Measurements from ENCODE around the gene CLCF1.
A peak's percentile ranks its signal among the peaks of the same experiment; 100 is the strongest.

CLCF1 gene

DNA sequence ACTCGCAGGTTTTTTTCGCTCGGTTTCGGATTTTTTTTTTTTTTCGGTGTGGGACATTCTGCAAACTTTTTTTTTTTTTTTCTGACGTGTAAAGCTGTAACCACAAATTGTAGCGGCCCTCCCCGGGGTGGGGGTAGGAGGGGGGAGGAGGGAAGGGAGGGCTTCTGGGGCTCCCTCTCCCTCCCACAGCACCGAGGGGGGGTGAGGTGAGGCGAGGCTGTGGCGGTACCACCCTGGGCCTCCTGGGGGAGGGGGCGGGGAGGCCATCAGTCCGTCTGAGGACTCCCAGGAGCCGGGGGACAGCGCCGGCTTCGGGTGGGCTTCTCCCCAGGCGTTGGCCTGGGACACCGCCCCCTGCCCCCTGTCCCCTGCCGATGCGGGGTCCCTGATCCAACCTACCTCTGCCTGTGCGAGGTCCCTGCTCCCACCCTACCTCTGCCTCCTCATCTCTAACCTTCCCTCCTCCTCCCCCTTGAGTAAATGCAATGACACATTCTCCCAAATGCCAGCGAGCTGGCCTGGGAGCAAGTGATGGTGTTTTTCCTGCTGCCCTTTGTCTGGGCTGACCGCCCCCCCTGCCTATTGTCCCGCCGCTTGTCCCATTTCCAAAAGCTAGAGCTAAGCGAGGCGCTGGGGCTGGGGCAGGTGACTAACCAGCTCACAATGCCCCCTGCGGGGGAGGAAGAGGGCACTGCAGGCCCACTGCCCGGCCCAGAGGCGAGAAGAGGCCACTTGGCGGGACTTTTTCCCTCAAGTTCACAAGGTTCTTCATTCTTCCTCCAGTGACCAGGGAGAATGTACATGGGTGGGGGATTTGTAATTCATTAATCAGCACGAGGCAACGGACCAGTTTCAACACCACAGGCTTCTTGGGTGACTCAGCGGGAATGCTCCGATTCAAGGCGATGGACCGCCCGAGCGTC is 511 bp upstream of the CLCF1 start:
- Histone ChIP-seq H3K36me3 (replicated peaks in 1 of 2; ENCODE audit: control insufficient read depth in 2 of 2, insufficient read depth in 2 of 2, low read length in 2 of 2) (no peaks in the 10 kb centered on the region), H2AFZ (ENCODE audit: low read length) (peak overlapping the region; percentile 87), H3K9ac (ENCODE audit: low read depth, low read length, poor library complexity) (peak overlapping the region; percentile 89), H3K4ac (ENCODE audit: low read length) (no peak overlapping the region), H4K91ac (ENCODE audit: low read depth, low read length, poor library complexity) (no peak overlapping the region), H2BK120ac (ENCODE audit: low read depth, low read length) (peak overlapping the region; percentile 96), H2BK5ac (ENCODE audit: low read length) (no peak overlapping the region), H3K18ac (ENCODE audit: low read length) (peak overlapping the region; percentile 100), H3K79me1 (ENCODE audit: low read depth, low read length) (peaks cover 10% of the 10 kb centered on the region), H3K14ac (ENCODE audit: low read length) (no peak overlapping the region), H3K27me3 (ENCODE audit: control insufficient read depth in 3 of 3, insufficient read depth in 3 of 3, low read depth in 1 of 3, low read length in 3 of 3) (peaks cover 0 to 12% (median 0%) of the 10 kb centered on the region in 3 experiments), H2AK5ac (ENCODE audit: low read depth, low read length) (peak overlapping the region; percentile 75), H3K23ac (ENCODE audit: low read depth, low read length, poor library complexity) (peak overlapping the region; percentile 55), H4K8ac (ENCODE audit: low read depth, low read length) (no peak overlapping the region), H3K4me3 (ENCODE audit: low read length in 2 of 2) (peak overlapping the region; percentile 69 to 81), H3K4me1 (ENCODE audit: control insufficient read depth in 2 of 2, insufficient read depth in 1 of 2, low read depth in 1 of 2, low read length in 2 of 2) (peaks cover 40 to 49% of the 10 kb centered on the region in 2 donors), H3K9me3 (replicated peaks in 1 of 2; ENCODE audit: control insufficient read depth in 2 of 2, insufficient read depth in 1 of 2, low read depth in 1 of 2, low read length in 2 of 2) (no peaks in the 10 kb centered on the region), H3K27ac (replicated peaks; ENCODE audit: low read length) (peak overlapping the region; percentile 62), H2BK15ac (ENCODE audit: low read length) (peak overlapping the region; percentile 93), H2BK12ac (ENCODE audit: low read length) (no peak overlapping the region), H3K4me2 (ENCODE audit: insufficient read depth, low read length, poor library complexity, severe bottlenecking) (peak overlapping the region; percentile 94)
- no CpG with 5 or more reads among the region's 40 CpGs for WGBS, 2 donors (ENCODE audit: extremely low coverage in 2 of 2, insufficient read length in 2 of 2, insufficient replicate concordance in 1 of 2)
- DNase-seq (ENCODE audit: low spot score): peak; percentile 74

DNA sequence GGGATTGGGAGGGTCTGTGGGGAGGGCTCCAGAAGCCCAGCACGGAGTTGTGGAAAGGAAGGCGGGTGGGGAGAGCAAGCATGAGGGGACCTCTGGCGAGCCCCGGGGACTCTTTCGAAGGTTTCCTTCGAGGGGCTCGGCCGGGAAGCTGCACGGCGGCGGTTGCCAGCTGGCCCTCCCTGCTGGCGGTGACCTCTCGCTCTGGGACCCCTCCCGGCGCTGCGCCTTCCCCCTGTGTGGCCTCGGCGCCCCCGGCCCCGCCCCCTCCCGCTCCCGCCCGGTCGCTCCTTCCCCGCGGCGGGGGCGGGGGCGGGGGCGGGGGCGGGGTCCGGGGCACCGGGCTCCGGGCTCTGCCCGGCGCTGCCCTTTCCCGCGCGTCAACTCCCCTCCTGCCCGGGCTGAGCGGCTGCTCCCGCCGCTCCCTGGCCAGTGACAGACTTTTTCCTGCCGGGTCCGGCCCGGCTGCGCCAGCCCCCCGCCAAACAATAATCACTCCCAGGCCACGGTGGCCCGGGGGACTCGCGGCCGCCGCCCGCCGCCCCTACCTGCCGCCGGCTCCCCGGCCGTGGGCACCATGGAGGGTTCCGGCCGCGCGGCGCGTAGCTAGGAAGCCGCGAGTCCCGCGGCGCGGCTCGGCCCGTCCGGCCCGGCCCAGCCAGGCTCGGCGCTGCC is 941 bp downstream of the CLCF1 start:
- peak overlapping the region; percentile 94 for H3K4me2 ChIP-seq (ENCODE audit: insufficient read depth, low read length, poor library complexity, severe bottlenecking)
- H4K8ac ChIP-seq (ENCODE audit: low read depth, low read length): no peak overlapping the region
- peak overlapping the region; percentile 98 for H2AK5ac ChIP-seq (ENCODE audit: low read depth, low read length)
- peak overlapping the region; percentile 64 for H4K91ac ChIP-seq (ENCODE audit: low read depth, low read length, poor library complexity)
- H2BK120ac ChIP-seq (ENCODE audit: low read depth, low read length): peak overlapping the region; percentile 97
- H2AFZ ChIP-seq (ENCODE audit: low read length): peak overlapping the region; percentile 87
- H3K4me1 ChIP-seq (ENCODE audit: control insufficient read depth in 2 of 2, insufficient read depth in 1 of 2, low read depth in 1 of 2, low read length in 2 of 2): peaks cover 38 to 48% of the 10 kb centered on the region in 2 donors
- H3K4ac ChIP-seq (ENCODE audit: low read length): no peak overlapping the region
- H3K79me1 ChIP-seq (ENCODE audit: low read depth, low read length): peaks cover 10% of the 10 kb centered on the region
- H2BK5ac ChIP-seq (ENCODE audit: low read length): peak overlapping the region; percentile 98
- peak overlapping the region; percentile 94 for H2BK15ac ChIP-seq (ENCODE audit: low read length)
- peak overlapping the region; percentile 96 for H3K18ac ChIP-seq (ENCODE audit: low read length)
- H3K9me3 ChIP-seq (replicated peaks in 1 of 2; ENCODE audit: control insufficient read depth in 2 of 2, insufficient read depth in 1 of 2, low read depth in 1 of 2, low read length in 2 of 2): no peaks in the 10 kb centered on the region
- H3K36me3 ChIP-seq (replicated peaks in 1 of 2; ENCODE audit: control insufficient read depth in 2 of 2, insufficient read depth in 2 of 2, low read length in 2 of 2): no peaks in the 10 kb centered on the region
- H3K9ac ChIP-seq (ENCODE audit: low read depth, low read length, poor library complexity): peak overlapping the region; percentile 89
- peak overlapping the region; percentile 73 for H3K27ac ChIP-seq (replicated peaks; ENCODE audit: low read length)
- peaks cover 0 to 10% (median 0%) of the 10 kb centered on the region in 3 experiments for H3K27me3 ChIP-seq (ENCODE audit: control insufficient read depth in 3 of 3, insufficient read depth in 3 of 3, low read depth in 1 of 3, low read length in 3 of 3)
- no CpG with 5 or more reads among the region's 78 CpGs for WGBS, 2 donors (ENCODE audit: extremely low coverage in 2 of 2, insufficient read length in 2 of 2, insufficient replicate concordance in 1 of 2)
- no peak overlapping the region for H3K14ac ChIP-seq (ENCODE audit: low read length)
- H3K4me3 ChIP-seq (ENCODE audit: low read length in 2 of 2): peak overlapping the region; percentile 69 to 81
- DNase-seq (ENCODE audit: low spot score): no peak
- peak overlapping the region; percentile 97 for H3K23ac ChIP-seq (ENCODE audit: low read depth, low read length, poor library complexity)
- no peak overlapping the region for H2BK12ac ChIP-seq (ENCODE audit: low read length)

DNA sequence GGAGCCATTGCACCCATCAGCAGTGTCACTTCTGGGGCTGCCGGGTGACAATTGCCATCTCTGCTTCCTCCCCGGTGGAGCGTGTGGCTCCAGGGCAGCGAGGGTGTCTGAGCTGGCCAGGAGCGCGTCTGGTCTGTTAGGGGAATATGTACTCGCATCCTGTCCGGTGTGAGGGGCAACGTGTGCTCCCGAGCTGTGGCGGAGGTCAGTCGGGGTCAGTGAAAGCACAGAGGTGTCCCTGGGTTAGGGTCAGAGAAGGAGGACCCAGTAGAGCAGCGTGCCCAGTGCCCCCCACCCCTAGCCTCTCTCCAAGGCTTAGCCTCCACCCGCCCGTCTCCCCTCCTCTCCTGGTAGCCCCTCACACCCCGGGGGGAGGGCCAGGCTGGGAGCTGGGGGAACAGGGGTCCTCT is 1.5 kb downstream of the CLCF1 start:
- DNase-seq (ENCODE audit: low spot score): no peak
- Histone ChIP-seq H2AFZ (ENCODE audit: low read length) (peak overlapping the region; percentile 87), H3K36me3 (replicated peaks in 1 of 2; ENCODE audit: control insufficient read depth in 2 of 2, insufficient read depth in 2 of 2, low read length in 2 of 2) (no peaks in the 10 kb centered on the region), H3K4me1 (ENCODE audit: control insufficient read depth in 2 of 2, insufficient read depth in 1 of 2, low read depth in 1 of 2, low read length in 2 of 2) (peaks cover 38 to 48% of the 10 kb centered on the region in 2 donors), H2BK120ac (ENCODE audit: low read depth, low read length) (peak overlapping the region; percentile 97), H3K27ac (replicated peaks; ENCODE audit: low read length) (no peak overlapping the region), H2BK15ac (ENCODE audit: low read length) (peak overlapping the region; percentile 94), H2BK12ac (ENCODE audit: low read length) (peak overlapping the region; percentile 66), H4K8ac (ENCODE audit: low read depth, low read length) (no peak overlapping the region), H3K4me3 (ENCODE audit: low read length in 2 of 2) (peak overlapping the region; percentile 69 to 71), H3K9ac (ENCODE audit: low read depth, low read length, poor library complexity) (peak overlapping the region; percentile 86), H3K18ac (ENCODE audit: low read length) (peak overlapping the region; percentile 96), H3K4me2 (ENCODE audit: insufficient read depth, low read length, poor library complexity, severe bottlenecking) (peak overlapping the region; percentile 67), H4K91ac (ENCODE audit: low read depth, low read length, poor library complexity) (peak overlapping the region; percentile 65), H3K27me3 (ENCODE audit: control insufficient read depth in 3 of 3, insufficient read depth in 3 of 3, low read depth in 1 of 3, low read length in 3 of 3) (peaks cover 0 to 6% (median 0%) of the 10 kb centered on the region in 3 experiments), H3K4ac (ENCODE audit: low read length) (peak overlapping the region; percentile 93), H3K23ac (ENCODE audit: low read depth, low read length, poor library complexity) (peak overlapping the region; percentile 97), H3K9me3 (replicated peaks in 1 of 2; ENCODE audit: control insufficient read depth in 2 of 2, insufficient read depth in 1 of 2, low read depth in 1 of 2, low read length in 2 of 2) (no peaks in the 10 kb centered on the region), H3K79me1 (ENCODE audit: low read depth, low read length) (peaks cover 10% of the 10 kb centered on the region), H2AK5ac (ENCODE audit: low read depth, low read length) (peak overlapping the region; percentile 98), H2BK5ac (ENCODE audit: low read length) (no peak overlapping the region), H3K14ac (ENCODE audit: low read length) (peak overlapping the region; percentile 47)
- no CpG with 5 or more reads among the region's 16 CpGs for WGBS, 2 donors (ENCODE audit: extremely low coverage in 2 of 2, insufficient read length in 2 of 2, insufficient replicate concordance in 1 of 2)

Measured in neuronal stem cell (in vitro differentiated cells).